Stimulated activated CD8-positive, alpha-beta memory T cell treated with anti-CD3 and anti-CD28 coated beads, Interleukin-4, amount 100 ng/mL, for 48 hours (primary cell): ENCODE measurements around the gene DACT3.

Experiments
- DNase-seq: peaks from one replicate; pipeline ENCODE4 v3.0.0-alpha.2; 2020

Gene DACT3

GRCh38 chr19:46661020-46661731 lies at the start of gene DACT3:
Gene DACT3 (minus strand): TSS chr19:46661182. CDS start chr19:46661064, 118 bp downstream.
- peak; percentile 100 for DNase-seq

GRCh38 chr19:46710687-46711086 lies 49.7 kb upstream of the DACT3 start:
- no peak for DNase-seq

- peak; percentile 99 for DNase-seq
Observed at GRCh38 chr19:46704379-46705076, 43.5 kb upstream of the DACT3 start.

GRCh38 chr19:46700704-46701103 lies 39.7 kb upstream of the DACT3 start:
- DNase-seq: no peak

- no peak for DNase-seq
Observed at GRCh38 chr19:46698395-46699321, 37.7 kb upstream of the DACT3 start.

- peak; percentile 56 for DNase-seq
Observed at GRCh38 chr19:46697204-46697960, 36.4 kb upstream of the DACT3 start.

GRCh38 chr19:46696866-46697203 lies 35.9 kb upstream of the DACT3 start:
- no peak for DNase-seq

- DNase-seq: no peak
Observed at GRCh38 chr19:46696052-46696451, 35.1 kb upstream of the DACT3 start.

- DNase-seq: no peak
Observed at GRCh38 chr19:46693760-46694159, 32.8 kb upstream of the DACT3 start.

- no peak for DNase-seq
Observed at GRCh38 chr19:46692918-46693722, 32.1 kb upstream of the DACT3 start.

GRCh38 chr19:46691948-46692347 lies 31.0 kb upstream of the DACT3 start:
- no peak for DNase-seq

GRCh38 chr19:46691104-46691503 lies 30.1 kb upstream of the DACT3 start:
- DNase-seq: no peak

GRCh38 chr19:46689358-46689757 lies 28.4 kb upstream of the DACT3 start:
- no peak for DNase-seq

- DNase-seq: no peak
Observed at GRCh38 chr19:46687438-46688145, 26.6 kb upstream of the DACT3 start.

GRCh38 chr19:46685189-46685588 lies 24.2 kb upstream of the DACT3 start:
- no peak for DNase-seq

GRCh38 chr19:46678110-46678732 lies 17.2 kb upstream of the DACT3 start:
- peak; percentile 84 for DNase-seq

GRCh38 chr19:46674416-46675178 lies 13.6 kb upstream of the DACT3 start:
- no peak for DNase-seq

GRCh38 chr19:46670813-46671212 lies 9.8 kb upstream of the DACT3 start:
- no peak for DNase-seq

- no peak for DNase-seq
Observed at GRCh38 chr19:46668662-46669061, 7.7 kb upstream of the DACT3 start.

GRCh38 chr19:46665072-46665471 lies 4.1 kb upstream of the DACT3 start:
- no peak for DNase-seq
